OCI-LY3 (cell line): ENCODE measurements around the gene UBXN6.

Experiments
- CTCF ChIP-seq: fragments of 200-600, 300-600 bp; sonication (generic); IDR thresholded peaks from 2 replicates; pipeline ENCODE4 v1.5.1; 2014; ENCODE audit warnings: antibody characterized with exemption, low read length, low read depth
- EZH2phosphoT487 ChIP-seq: fragments of 200-600 bp; shearing (Covaris generic); IDR thresholded peaks from 2 replicates; pipeline ENCODE4 v1.6.1; 2018; ENCODE audit warnings: antibody characterized with exemption, mixed run types, low read depth

DNA sequence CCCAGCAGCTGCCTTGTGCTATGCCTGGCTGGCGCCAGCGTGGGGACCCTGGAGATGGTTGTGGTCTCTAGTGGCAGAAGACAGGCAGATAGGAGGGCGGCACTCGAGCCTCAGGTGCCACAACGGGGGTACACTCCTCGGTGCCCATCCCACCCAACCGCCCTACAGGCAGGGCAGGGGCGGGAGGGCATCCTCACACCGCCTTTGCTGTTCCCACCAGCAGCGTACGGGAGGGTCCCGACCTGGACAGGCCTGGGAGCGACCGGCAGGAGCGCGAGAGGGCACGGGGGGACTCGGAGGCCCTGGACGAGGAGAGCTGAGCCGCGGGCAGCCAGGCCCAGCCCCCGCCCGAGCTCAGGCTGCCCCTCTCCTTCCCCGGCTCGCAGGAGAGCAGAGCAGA lies 44.1 kb upstream of the UBXN6 start:
- TF ChIP-seq CTCF (no peak), EZH2phosphoT487 (no peak)
